CD4-positive, alpha-beta T cell treated with Interleukin-1 beta for 1 hour (primary cell): ENCODE data around the gene PPP1R37.

Experiments
- DNase-seq, 2 donors: peaks; one replicate each; pipeline ENCODE4 v3.0.0-alpha.2; 2020 to 2022

PPP1R37 gene

DNA sequence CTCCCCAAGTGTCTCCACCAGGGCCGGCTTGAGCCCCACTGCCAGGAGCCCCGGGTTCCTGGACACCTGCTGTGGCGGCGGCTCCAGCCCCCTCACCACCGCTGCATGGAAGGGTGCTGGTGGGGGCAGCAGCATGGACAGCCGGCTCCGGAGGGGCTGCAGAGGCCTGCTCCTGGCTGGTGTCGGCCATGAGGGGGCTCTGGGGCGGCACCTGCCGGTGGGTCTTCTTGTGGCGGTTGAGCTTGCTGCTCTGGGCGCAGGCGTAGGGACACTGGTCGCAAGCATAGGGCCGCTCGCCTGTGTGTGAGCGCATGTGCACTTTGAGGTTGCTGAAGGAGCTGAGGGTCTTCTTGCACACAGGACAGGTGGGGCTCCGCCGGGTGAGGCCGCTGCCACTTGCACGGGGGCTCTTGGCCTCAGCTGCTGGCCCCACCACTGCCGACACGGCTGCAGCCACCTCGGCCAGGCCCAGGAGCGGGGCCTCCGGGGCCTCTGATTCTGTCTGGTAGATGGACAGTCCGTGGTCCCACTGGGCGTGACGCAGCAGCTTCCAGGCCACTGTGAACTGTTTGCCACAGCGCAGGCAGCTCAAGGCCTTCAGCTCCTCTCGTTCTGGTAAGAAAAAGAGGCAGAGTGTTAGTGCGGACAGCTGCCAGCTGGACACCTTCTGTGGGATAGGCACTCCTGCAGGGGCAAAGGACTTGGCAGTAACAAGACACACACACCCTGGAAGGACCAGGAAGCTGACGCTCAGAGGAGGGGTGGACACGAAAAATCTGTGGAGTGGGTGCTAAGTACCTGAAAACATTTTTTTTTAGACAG, 20.8 kb upstream of the PPP1R37 start:
- DNase-seq: no peak

DNA sequence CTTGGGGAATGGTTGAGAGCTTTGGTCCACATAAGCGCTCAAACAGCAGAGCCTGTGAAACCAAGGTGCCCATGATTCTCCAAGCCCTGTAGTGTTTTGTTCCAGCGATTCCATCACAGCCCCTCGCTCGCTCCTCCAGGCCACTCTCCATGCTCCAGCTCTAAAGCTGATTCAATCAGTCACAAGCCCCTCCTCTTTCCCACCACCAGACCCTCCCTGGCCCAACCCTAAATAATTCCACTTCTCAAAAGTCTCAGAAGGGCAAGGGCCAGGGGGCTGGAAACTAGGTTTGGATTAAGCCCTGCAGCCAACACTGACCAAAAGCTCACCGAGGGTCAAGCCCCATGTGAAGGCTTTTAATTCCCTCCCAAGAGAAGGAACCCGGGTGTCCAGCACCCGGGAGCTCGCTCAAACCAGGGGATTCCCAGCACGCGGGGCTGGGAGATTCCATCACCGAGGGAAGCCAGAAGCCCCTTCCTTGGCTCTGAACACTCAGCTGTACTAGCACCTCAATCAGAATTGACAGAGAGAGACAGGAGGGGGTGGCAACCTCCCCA, 18.2 kb upstream of the PPP1R37 start:
- DNase-seq: no peak

DNA sequence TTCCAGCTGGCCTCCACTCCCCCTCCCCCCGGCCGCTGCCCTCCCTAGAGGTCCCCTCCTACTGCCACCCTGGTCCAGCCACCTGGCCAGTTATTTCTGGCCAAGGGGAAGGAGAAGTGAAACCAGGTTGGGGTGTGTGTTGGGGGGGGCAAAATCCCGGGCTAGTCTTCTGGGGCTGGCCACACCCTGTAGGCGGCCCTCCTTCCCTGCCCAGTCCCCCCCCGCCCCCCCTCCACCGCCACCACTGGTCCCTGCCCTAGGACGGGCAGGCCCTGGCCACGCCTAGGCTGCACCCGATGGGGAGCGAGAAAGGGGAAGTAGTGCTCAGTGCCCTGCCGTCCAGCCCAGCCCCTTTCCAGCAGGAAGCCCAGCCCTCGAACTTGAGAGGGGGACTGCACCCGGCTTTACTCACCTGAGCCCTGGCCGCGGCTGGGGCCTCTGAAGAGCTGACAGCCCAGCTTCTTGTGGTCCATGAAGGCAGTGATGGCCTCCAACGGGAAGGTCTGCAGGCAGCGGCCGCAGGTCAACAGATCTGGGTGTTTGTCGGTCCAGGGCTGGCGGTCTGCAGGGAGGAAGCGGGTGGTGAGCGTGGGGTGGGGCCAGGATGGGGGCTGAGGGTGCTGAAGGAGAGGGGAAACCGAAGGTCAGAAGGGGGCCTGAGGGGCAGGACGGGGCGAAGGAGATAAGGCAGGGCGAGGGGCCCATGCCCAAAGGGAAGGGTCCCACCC, 17.5 kb upstream of the PPP1R37 start:
- peak; percentile 57 to 88 for DNase-seq

DNA sequence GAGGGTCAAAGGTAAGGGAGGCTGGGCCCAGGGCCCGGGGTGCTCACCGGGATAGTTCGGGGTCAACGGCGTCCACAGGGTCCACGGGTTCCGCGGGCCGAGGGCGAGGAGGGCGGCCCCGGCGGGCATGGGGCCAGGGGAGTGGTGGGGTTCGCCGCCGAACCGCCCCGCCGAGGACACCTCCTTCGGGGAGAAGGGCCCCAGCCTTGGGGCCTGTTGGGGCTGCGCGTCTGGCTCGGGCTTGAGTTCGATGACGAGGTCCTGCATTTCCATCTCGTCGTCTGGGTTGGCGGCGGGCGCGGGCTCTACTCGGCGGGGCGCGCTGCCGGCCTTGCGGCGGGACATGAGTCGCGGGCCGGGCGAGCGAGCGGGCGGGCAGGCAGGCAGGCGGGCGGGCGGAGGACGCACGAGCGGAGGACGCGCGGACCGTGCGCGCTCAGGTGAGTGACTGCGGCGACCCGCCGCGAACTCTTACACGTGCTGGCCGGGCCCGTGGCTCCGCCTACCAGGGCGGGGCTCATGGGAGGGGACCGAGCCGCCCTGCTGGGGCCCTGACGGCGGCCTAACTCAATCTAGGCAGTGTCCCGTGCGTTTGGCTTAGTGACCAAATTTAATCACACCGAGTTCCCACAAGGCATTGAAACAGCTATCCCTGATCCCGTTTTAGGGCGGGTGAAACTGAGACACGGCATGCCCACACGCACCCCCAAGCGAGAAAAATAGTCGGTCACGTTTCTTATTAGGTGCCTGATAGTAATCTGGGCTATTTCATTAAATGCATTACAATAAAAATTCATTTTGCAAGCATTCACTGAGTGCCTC, 16.7 kb upstream of the PPP1R37 start, which contains the start of gene ZNF296:
Gene ZNF296, minus strand, starts transcription at position 450 of the 822 bp plus-strand sequence. Its CDS starts 105 bp downstream, at position 345.
- DNase-seq: peak; percentile 80 to 81

DNA sequence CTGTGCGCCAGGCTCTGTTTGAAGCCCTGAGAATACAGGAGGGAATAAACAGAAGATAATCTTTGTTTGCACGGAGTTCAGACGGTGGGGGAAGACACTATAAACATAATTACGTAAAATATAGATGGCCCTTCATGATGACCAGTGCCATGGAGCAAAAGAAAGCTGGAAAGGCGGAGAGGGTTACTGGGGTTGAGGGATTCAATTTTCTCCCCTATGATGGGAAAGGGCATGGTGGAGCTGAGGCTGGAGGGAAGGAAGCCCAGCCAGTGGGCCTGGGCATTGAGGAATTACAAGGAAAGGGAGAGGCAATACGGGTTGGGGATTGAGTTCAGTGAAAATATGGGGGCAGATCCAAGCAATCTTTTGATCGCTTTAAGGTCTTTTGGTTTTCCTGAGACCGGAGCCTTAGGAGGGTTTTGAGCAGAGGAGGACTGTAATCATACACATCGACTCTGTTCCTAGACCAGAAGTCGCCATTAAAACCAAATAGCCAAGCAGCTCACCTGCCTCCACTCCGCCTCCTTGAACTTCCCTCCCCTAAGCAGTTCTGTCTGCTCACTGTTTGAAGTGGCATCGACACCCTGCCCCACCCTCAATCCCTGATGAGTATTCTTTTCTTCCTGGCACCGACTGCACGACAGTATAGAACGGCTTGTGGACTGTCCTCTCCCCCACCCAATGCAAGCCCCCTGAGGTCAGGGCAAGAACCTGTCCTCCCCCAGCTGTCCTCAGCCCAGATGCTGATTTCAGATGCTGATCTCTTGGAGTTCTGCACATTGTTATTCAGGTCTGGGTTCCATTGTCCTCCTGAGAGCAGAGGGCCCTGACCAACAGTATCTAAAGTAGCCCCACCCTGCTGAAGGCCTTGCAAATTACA, 15.9 kb upstream of the PPP1R37 start:
- no peak for DNase-seq

DNA sequence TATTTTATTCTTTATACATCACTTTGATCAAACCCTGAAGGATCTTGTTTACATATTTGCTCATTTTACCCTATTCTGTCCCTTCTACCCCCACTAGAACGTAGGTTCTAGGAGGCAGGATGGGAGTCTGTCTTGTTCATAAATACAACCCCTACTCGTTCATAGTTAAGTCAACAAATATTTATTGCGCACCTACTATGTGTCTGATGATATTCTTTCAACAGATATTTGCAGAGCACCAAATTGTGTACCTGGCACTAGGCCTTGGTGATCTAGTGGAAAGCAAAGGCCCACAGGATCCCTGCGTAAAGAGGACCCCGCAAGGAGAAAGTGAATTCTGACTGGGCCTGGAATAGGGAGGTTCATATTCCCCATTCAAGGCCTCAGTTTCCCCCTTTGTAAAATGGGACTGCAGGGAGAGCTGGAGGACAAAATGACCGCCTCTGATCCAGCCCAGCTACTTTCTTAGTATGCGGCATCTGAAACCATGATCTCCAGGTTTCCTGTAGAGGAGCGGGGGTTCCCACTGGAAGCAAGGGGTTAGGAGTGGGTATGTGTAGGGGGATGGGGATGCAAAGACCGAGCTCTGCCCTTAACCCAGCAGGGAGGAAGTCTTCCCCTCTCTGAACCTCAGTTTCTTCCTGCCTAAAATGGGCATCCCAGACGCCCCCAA, 14.5 kb upstream of the PPP1R37 start:
- no peak for DNase-seq

DNA sequence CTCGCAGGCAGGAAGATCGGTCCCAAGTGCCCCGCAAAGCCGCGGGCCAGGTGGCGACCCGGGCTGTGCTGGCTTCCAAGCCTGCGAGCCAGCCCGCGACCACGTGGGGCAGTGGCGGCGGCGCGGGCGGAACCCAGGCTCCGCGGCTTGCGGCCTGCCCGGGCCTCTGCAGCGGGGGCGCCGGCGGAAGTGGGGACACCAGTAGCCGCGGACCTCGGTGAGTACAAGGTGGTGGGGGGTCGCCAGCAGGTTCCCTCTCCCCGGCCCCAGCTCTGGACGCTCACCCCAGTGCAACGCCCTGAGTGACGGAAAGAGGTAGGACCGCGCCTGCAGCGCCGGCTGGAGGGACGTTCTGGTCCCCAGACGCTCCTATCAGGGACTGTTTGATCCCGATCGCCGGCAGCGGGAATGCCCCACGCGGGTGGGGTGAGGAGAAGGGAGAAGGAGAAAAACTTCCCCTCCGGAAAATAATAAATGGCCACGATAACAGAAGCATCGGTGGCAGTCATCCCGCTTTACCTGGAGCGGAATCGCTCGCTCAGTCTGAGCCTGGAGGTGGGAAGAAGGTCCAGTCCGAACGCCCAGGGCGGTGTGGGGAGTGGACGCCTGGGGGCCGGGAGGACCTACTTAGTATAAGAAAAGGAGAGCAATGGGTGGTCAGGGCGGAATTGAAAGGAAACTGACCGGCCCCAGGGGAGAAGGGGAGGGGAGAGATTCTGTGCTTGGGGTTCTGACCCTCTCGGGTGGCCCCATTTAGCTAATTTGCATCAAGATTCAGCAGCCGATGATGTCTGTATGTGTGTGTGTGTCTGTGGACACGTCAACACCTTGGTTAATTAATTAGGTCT, 13.7 kb upstream of the PPP1R37 start, which contains the start of gene GEMIN7:
Gene GEMIN7, plus strand, starts transcription at position 198 of the 848 bp plus-strand sequence. CDS start 10,855 bp downstream, outside the sequence.
- DNase-seq: peak; percentile 78 to 82

DNA sequence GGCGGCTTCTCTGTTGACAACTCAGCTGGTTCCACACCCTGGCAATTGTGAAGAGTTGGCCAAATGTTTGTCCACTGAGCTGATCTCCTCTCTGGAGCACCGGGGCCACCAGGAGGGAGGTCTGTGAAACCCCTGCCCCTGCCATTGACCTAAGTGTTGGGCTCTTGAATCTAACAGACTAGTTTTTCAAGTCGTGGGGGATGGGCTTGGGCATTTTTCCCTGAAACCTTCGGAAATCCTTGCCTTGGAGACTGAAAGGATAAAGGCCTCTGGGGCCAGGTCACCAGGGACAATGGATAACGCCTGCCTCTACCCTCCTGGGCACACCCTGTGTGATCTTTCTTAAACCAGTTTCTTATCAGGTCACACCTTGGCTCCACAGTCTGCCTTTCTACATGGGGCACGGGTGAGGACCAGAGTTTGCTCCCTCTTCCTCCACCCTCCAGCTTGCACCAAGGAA, 13.0 kb upstream of the PPP1R37 start:
- no peak for DNase-seq

DNA sequence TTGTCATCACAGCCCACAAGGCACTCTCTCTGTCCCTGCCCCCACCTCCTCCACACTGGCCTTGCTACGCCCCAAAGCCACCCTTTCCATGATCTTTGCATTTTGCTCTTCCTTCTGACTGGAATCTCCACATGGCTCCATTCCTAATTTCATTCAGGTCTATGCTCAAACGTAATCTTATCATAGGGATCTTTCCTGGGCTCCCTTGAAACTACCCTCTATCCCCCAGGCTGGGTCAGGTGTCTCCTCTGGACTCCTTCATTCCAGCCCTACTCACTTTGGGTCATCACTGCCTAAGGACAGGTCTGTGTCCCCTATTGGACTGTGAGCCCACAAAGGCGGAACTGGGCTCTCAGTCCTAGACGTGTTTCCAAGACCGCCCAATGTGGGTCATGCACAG, 10.8 kb upstream of the PPP1R37 start:
- no peak for DNase-seq

DNA sequence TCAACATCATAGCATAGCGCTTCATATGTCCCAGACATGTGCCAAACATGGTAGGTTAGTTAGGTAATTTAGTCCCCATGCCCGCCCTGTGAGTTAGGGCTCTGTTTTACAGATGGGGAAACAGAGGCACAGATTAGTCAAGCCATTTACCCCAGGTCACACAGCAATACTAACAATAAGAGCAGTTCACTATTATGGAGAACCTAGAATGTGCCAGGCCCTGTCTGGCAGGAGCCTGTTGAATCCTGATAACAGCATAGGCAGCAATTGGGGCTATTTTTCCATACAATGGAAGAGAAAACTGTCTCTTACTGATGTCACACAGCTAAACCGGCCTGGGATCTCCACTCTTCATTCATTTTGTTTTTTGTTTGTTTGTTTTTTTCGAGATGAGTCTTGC, 6.5 kb upstream of the PPP1R37 start:
- DNase-seq: no peak

DNA sequence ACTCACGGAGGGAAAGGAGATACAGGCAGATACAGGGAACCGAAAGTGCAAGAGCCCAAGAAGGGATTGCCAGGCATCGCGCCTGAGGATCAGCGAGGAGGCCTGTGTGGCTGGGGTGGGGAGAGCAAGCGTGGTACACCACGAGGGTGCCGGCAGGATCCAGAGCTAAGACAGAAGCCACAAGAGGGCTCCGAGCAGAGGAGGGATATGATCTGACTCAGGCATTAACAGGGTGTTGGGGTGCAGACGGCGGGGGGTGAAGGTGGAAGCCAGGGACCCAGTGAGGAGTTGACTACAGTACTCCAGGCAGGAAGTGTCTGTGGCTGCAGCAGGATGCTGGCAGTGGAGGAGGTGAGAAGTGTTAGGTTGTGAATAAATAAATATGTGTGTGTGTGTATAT, 5.4 kb upstream of the PPP1R37 start:
- peak; percentile 76 to 81 for DNase-seq

DNA sequence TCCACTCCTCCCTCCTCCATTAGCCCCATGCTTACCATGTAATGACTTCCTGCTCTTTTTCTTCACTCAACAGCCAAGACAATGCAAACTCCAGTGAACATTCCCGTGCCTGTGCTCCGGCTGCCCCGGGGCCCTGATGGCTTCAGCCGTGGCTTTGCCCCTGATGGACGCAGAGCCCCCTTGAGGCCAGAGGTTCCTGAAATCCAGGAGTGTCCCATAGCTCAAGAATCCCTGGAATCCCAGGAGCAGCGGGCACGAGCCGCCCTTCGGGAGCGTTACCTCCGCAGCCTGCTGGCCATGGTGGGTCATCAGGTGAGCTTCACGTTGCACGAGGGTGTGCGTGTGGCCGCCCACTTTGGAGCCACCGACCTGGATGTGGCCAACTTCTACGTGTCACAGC, 2.9 kb upstream of the PPP1R37 start:
- DNase-seq: no peak

DNA sequence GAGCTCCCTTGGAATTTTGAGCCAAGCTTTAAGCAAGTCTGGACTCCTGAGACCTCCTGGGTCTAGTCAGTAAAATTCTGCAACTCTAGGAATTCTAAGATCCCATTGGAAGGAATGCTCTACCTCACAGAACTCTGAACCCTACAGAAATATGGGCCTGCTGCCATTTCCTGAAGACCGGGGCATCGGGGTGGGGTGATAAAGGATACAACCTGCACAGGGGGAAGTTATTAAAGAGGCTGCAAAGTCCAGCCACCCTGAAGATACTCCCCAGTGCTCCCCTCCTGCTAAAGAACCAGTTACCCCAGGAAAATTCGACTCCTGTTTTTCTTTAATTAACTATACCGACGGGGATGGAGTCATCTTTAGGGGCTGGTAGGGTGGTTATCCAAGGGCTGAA, 2.4 kb upstream of the PPP1R37 start:
- DNase-seq: no peak

DNA sequence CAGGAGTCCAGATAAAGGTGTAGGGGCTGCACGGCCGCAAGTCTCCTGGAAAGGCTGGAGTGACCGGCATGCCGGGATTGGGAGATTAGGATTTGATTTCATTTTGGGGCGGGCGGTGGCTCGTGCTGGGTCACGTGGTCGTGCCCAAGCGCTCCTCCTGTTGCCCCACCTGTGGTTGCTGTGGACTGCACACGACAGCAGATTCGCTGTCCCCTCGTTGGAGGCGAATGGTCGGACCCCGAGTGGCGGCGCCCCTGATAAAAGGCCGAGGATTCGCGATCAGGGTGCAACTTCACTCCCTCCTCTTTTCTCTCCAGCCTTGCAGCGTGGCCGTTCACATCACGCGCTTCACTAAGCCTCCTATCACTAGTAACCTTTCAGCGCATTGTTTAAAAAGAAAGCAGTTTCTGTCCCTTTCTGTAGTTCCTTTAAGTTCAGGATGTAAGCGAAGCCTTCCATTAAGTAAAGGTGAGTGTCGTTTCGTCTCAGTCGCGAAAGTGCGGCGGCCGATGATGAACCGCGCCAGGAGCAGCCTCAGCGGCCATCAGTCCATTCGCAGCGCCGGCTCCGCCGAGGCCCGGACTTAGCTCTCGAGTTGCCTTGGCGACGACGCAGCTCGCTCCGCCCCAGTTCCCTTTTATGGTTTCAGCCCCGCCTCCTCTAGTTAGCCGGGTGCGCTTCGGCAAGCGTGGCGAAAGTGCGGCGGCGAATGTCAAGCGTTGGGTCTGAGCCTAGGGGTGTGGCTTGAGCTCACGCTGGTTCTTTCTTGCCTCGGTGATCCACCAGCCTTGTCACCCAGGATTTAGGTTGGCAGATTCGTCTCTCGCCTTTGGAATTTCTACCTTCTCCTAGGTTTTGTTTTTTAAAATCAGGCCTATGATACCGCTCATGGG, 1.7 kb upstream of the PPP1R37 start:
- peak; percentile 97 to 98 for DNase-seq

DNA sequence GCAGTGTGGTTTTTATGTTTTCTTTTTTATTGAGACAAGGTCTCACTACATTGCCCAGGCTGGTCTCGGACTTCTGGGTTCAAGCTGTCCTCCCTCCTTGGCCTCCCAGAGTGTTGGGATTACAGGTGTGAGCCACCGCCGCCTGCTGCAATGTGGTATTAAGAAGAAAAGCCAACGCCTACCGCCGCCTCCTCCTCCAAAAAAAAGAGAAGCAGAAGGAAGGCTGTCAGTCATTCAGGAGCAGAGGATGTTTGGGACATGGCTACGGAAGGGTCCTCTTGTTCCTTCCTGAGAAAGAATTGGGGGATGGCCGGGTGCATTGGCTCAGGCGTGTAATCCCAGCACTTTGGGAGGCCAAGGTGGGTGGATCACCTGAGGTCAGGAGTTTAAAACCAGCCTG, 1.2 kb downstream of the PPP1R37 start:
- no peak for DNase-seq

DNA sequence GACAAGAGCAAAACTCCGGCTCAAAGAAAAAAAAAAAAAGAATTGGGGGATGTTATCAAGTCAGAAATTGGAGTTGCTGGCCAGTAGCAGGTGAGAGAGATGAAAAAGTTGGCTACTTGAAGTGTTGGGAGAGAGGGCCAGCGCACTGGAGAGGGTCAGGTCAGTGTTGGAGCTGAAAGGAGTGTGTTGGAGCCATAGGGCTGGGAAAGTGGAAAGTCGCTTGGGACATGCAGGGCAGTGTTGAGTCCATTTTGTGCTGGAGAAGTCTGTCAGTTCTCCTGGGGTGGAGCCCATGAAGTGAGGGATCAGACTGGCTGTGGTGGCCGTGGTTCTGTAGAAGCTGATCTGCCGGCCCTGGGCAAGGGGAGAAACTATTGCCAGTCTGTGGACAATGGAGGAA, 1.7 kb downstream of the PPP1R37 start:
- no peak for DNase-seq

DNA sequence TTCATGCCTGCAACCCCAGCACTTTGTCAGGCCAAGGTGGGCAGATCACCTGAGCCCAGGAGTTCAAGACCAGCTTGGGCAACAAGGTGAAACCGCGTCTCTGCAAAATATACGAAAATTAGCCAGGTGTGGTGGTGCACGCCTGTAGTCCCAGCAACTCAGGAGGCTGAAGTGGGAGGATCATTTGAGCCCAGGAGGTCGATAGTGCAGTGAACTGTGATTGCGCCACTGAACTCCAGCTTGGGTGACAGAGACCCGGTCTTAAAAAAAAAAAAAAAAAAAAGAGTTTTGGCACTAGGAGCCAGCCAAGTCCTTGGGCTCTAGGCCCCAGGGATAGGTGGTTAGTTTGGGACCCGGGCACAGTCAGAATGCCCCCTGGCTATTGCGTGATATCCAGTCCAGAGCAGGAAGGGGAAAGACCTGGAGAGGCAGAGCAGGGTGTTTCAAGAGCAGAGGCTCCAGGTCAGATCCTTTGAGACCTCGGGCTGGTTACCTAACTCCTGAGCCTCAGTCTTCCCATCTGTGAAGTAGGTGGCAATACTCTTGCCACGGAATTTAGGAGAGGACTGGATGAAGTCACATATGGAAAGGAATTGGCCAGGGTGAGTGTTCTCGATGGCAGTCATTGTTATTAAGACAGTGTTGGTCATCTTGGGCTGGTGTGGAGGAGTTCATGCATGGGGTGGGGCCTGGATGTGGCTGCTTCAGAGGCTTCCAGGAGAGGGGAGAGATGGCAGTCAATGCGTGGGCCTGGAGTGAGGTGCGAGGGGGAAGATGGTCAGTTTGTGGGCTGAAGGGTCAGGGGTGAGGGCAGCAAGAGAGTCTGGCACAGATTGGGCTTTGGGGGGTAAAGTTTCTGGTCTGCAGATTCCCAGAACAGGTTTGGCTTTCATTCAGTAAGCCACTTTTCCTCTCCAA, 2.8 kb downstream of the PPP1R37 start:
- DNase-seq: no peak

DNA sequence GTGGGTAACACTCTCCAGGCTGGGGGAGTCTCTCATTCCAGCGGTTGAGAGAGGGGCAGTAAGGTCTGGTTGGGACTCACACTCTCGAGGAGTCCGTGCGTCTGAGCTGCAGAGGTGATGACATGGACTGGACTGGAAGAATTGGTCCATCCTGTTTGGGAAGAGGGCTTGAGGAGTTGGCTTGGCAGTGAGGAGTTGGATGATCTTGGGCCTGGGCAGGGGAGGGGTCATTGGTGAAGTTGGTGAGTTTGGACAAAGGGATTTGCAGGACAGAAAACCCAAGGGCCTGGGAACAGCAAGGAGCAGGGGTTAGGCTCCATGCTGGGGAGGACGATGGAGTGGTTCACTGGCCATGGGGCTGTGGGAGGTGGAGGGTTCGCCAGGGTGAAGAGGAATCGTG, 3.7 kb downstream of the PPP1R37 start:
- DNase-seq: no peak
